Naive thymus-derived CD4-positive, alpha-beta T cell (primary cell): Measurements from ENCODE around the gene SETD5. TPM values are rescaled to one million over a fixed set of nuclear protein-coding genes. Genes with fewer than 3 reads are reported as not detected.

ENCODE experiments used
- ATAC-seq: fragments of 150-1000 bp; cut with Tn5 transposase; 2 replicates; pipeline ENCODE4 v1.10.0; 2021; ENCODE audit warnings: mild to moderate bottlenecking, moderate library complexity
- CTCF ChIA-PET: fragments of 350-600 bp; sonication (Branson Sonifier 250); formaldehyde crosslinking; loops from one replicate; lab custom pipeline; 2021; ENCODE audit warnings: antibody characterized with exemption; lab: Charles Lee
- POLR2A ChIA-PET: fragments of 350-600 bp; sonication (Branson Sonifier 250); formaldehyde crosslinking; loops from one replicate; lab custom pipeline; 2021; ENCODE audit warnings: antibody characterized with exemption, inconsistent platforms; lab: Charles Lee
- DNase-seq, 9 donors: peaks; one replicate each; pipeline versions ENCODE4 v3.0.0 to v3.0.0-alpha.2; 2020 to 2022; ENCODE audit warnings: mixed read lengths in 1 of 9
- H3K27ac ChIP-seq: one replicate; pipeline ENCODE4 v1.7.0; 2013; ENCODE audit warnings: mild to moderate bottlenecking, low read depth, low read length, moderate library complexity
- H3K27me3 ChIP-seq, 2 donors: one replicate each; pipeline ENCODE4 v1.7.0; 2013; ENCODE audit warnings: low read length in 2 of 2, mild to moderate bottlenecking in 2 of 2, moderate library complexity in 2 of 2; ENCODE audit not compliant: control insufficient read depth in 2 of 2, insufficient read depth in 2 of 2
- H3K36me3 ChIP-seq, 3 experiments: 1 replicate in 2 of 3; 2 replicates in 1 of 3; pipeline ENCODE4 v1.7.0; 2013; ENCODE audit warnings: low read length in 3 of 3, mild to moderate bottlenecking in 3 of 3, moderate library complexity in 1 of 3; ENCODE audit not compliant: insufficient read depth in 3 of 3, control insufficient read depth in 2 of 3
- H3K4me1 ChIP-seq, 2 donors: one replicate each; pipeline ENCODE4 v1.7.0; 2013; ENCODE audit warnings: low read length in 2 of 2, mild to moderate bottlenecking in 2 of 2, moderate library complexity in 1 of 2; ENCODE audit not compliant: control insufficient read depth in 2 of 2, insufficient read depth in 2 of 2
- H3K4me3 ChIP-seq: 2 replicates; pipeline ENCODE4 v1.7.0; 2013; ENCODE audit warnings: mild to moderate bottlenecking, low read length
- H3K9me3 ChIP-seq, 3 experiments: 1 replicate in 2 of 3; 2 replicates in 1 of 3; pipeline ENCODE4 v1.7.0; 2013; ENCODE audit warnings: low read length in 3 of 3; ENCODE audit not compliant: control insufficient read depth in 2 of 3
- H3K27ac Mint-ChIP-seq, 9 donors: one replicate each; pipeline ENCODE4 v1.8.0; 2020 to 2022; ENCODE audit warnings: mixed read lengths in 9 of 9, mild to moderate bottlenecking in 8 of 9, moderate library complexity in 5 of 9, inconsistent platforms in 2 of 9
- H3K27me3 Mint-ChIP-seq, 5 donors: one replicate each; pipeline ENCODE4 v1.8.0; 2021 to 2022; ENCODE audit warnings: mixed read lengths in 5 of 5, mild to moderate bottlenecking in 1 of 5
- H3K36me3 Mint-ChIP-seq, 5 donors: one replicate each; pipeline ENCODE4 v1.8.0; 2020 to 2022; ENCODE audit warnings: mixed read lengths in 5 of 5, mild to moderate bottlenecking in 3 of 5, inconsistent platforms in 1 of 5
- H3K4me1 Mint-ChIP-seq, 7 donors: one replicate each; pipeline ENCODE4 v1.8.0; 2020 to 2022; ENCODE audit warnings: mixed read lengths in 7 of 7, mild to moderate bottlenecking in 3 of 7, inconsistent platforms in 1 of 7
- H3K4me3 Mint-ChIP-seq, 10 donors: one replicate each; pipeline ENCODE4 v1.8.0; 2020 to 2022; ENCODE audit warnings: mild to moderate bottlenecking in 10 of 10, mixed read lengths in 10 of 10, moderate library complexity in 6 of 10, inconsistent platforms in 2 of 10
- H3K9me3 Mint-ChIP-seq, 11 donors: one replicate each; pipeline ENCODE4 v1.8.0; 2020 to 2022; ENCODE audit warnings: mixed read lengths in 11 of 11, mild to moderate bottlenecking in 4 of 11, inconsistent platforms in 1 of 11, moderate library complexity in 1 of 11
- intact Hi-C, 2 donors: fragments of 100-400 bp; cut with micrococcal nuclease; formaldehyde crosslinking; loops; one replicate each; pipeline ENCODE4 v1.15.1; 2023
- polyA plus RNA-seq, 2 donors: library from polyadenylated mRNA; unstranded; fragments of 300-500 nt; fragmentation: Illumina TruSeq; gene quantifications; one replicate each; pipeline ENCODE4 v1.2.3, GENCODE V29; 2021
- total RNA-seq, 6 experiments: library from RNA in 5 of 6; stranded (reverse) in 5 of 6; gene quantifications; 1 replicate in 5 of 6; 2 replicates in 1 of 6; pipeline ENCODE4 v1.2.3 and lab custom pipeline; 2021 to 2026

The SETD5 gene
- total RNA-seq = 100 to 1,000 TPM; 120 to 157 (median 153) TPM
- 10 to 100 TPM; 28.7 to 49.4 TPM for polyA plus RNA-seq
- total RNA-seq (lab: John Stamatoyannopoulos, UW) = 168 reads per million, percentile 91 among the genes with 10 or more reads in this experiment

- H3K9me3 ChIP-seq = no peaks in the 10 kb centered on the region
- H3K9me3 Mint-ChIP-seq = peaks cover 0 to 7% (median 0%) of the 10 kb centered on the region in 11 donors
- peak within 1 kb of the TSS; percentile 92 for H3K27ac ChIP-seq
- peaks cover 4 to 24% (median 6%) of the 10 kb centered on the region in 5 donors for H3K36me3 Mint-ChIP-seq
- no peaks in the 10 kb centered on the region for H3K27me3 ChIP-seq
- intact Hi-C loops = loop anchor here (1.0 to 10.0 kb wide), 11 partner anchors 26 to 924 kb away; partner anchors contain the start of genes TATDN2 (in 2 of the 2), BRK1 (in 1 of the 2), BRPF1 (in 1 of the 2) and CRELD1 (in 1 of the 2)
- H3K36me3 ChIP-seq = peaks cover 0 to 9% (median 6%) of the 10 kb centered on the region in 3 experiments
- peak; percentile 76 for ATAC-seq
- H3K4me3 Mint-ChIP-seq = peak within 1 kb of the TSS; percentile 89 to 100 (median 98)
- POLR2A ChIA-PET = interaction anchor here (0.8 to 6.4 kb wide), 23 partner anchors 9 to 845 kb away, joined by 3 to 150 read pairs (median 6); partner anchors contain the start of genes ARPC4, BRPF1, MTMR14 and OGG1
- peak within 1 kb of the TSS; percentile 90 to 100 (median 98) for H3K27ac Mint-ChIP-seq
- CTCF ChIA-PET = interaction anchor here (1.0 to 2.0 kb wide), 2 partner anchors 13 to 35 kb away, joined by 3 to 10 read pairs; partner anchors contain the start of gene THUMPD3
- peaks cover 49 to 60% of the 10 kb centered on the region in 2 donors for H3K4me1 ChIP-seq
- peaks cover 0 to 2% (median 0%) of the 10 kb centered on the region in 5 donors for H3K27me3 Mint-ChIP-seq
- DNase-seq = peak; percentile 98 to 100 (median 99)
- peak within 1 kb of the TSS; percentile 88 for H3K4me3 ChIP-seq
- peaks cover 60 to 80% (median 75%) of the 10 kb centered on the region in 7 donors for H3K4me1 Mint-ChIP-seq
Measured at GRCh38 chr3:9397332-9397905, at the start of gene SETD5. TSS of gene SETD5 (plus strand) at chr3:9397615. CDS start at chr3:9428939, 31,324 bp downstream.

DNA sequence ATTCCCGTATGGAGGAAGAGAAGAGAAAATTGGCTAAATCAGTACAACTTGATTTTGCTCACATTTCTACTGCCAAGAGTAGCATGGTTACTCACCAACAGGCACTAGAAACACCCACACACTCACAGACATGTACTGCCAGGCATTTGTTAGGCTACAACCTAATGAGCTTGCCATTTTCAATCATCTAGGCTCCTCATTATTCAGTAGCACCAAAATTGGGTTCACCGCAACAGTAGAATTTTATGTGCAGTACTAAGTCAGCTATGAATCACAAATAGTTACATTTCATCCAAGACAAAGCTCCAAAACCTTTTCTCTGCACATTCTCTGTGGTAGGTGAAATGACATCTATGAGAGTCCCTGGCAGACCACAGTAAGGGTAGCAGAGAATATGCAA is 49.5 kb upstream of the SETD5 start:
- POLR2A ChIA-PET = no interaction called here
- Histone ChIP-seq H3K4me3 (no peak overlapping the region), H3K36me3 (no peaks in the 10 kb centered on the region), H3K27ac (no peak overlapping the region), H3K27me3 (no peaks in the 10 kb centered on the region), H3K9me3 (no peaks in the 10 kb centered on the region), H3K4me1 (no peaks in the 10 kb centered on the region)
- Mint-ChIP-seq H3K4me3 (no peak overlapping the region), H3K4me1 (peaks cover under 1 to 3% (median under 1%) of the 10 kb centered on the region in 7 donors), H3K27me3 (no peaks in the 10 kb centered on the region), H3K9me3 (no peaks in the 10 kb centered on the region), H3K27ac (no peak overlapping the region), H3K36me3 (peaks cover 0 to 4% (median 0%) of the 10 kb centered on the region in 5 donors)
- ATAC-seq (no peak), DNase-seq (no peak)
- intact Hi-C loops = no loop called here
- CTCF ChIA-PET = interaction anchor here (0.8 kb wide), 1 partner anchor 156 kb away, joined by 4 read pairs; no protein-coding TSS in a partner anchor

- ATAC-seq (no peak), DNase-seq (no peak)
- peaks cover 4 to 5% (median 5%) of the 10 kb centered on the region in 7 donors for H3K4me1 Mint-ChIP-seq
- H3K27me3 ChIP-seq = no peaks in the 10 kb centered on the region
- no peaks in the 10 kb centered on the region for H3K9me3 Mint-ChIP-seq
- no peaks in the 10 kb centered on the region for H3K36me3 ChIP-seq
- no peak overlapping the region for H3K4me3 ChIP-seq
- intact Hi-C loops = loop anchor here in 1 of 2 donors (10.0 kb wide), 1 partner anchor 975 kb away; the partner anchor contains the start of gene SEC13
- POLR2A ChIA-PET = no interaction called here
- no peak overlapping the region for H3K4me3 Mint-ChIP-seq
- no peaks in the 10 kb centered on the region for H3K27me3 Mint-ChIP-seq
- CTCF ChIA-PET = interaction anchor here (0.5 kb wide), 1 partner anchor 9 kb away, joined by 3 read pairs; no protein-coding TSS in a partner anchor
- H3K9me3 ChIP-seq = no peaks in the 10 kb centered on the region
- no peaks in the 10 kb centered on the region for H3K4me1 ChIP-seq
- no peak overlapping the region for H3K27ac ChIP-seq
- no peak overlapping the region for H3K27ac Mint-ChIP-seq
- H3K36me3 Mint-ChIP-seq = peaks cover 0 to 4% (median 0%) of the 10 kb centered on the region in 5 donors
Measured at GRCh38 chr3:9349321-9350117, 47.9 kb upstream of the SETD5 start.

DNA sequence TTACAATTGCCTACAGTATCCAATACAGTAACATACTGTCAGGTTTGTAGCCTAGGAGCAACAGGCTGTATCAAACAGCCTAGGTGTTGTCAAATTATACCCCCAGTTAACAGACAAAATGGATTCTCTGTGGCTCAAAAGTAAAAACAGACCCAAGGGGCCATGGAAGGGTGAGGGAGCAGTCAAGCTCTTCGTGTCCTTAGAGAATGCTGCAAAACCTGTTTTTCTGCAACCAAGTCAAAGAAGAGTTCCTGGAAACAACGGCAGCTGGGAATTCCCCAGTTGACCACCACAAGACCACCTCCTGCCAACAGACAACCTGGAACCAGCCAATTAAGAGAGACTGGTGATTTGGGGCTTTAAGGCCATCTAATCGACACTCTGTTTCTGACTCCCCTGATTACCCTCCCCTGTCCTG is 45.7 kb upstream of the SETD5 start:
- no peak for ATAC-seq
- Histone ChIP-seq H3K4me1 (no peaks in the 10 kb centered on the region), H3K9me3 (no peaks in the 10 kb centered on the region), H3K27ac (no peak overlapping the region), H3K4me3 (no peak overlapping the region), H3K27me3 (no peaks in the 10 kb centered on the region), H3K36me3 (no peaks in the 10 kb centered on the region)
- H3K27me3 Mint-ChIP-seq = no peaks in the 10 kb centered on the region
- CTCF ChIA-PET = interaction anchor here (0.8 kb wide), 1 partner anchor 85 kb away, joined by 4 read pairs; no protein-coding TSS in a partner anchor
- no peak overlapping the region for H3K27ac Mint-ChIP-seq
- no peak for DNase-seq
- peaks cover 4 to 13% (median 5%) of the 10 kb centered on the region in 7 donors for H3K4me1 Mint-ChIP-seq
- H3K36me3 Mint-ChIP-seq = peaks cover 0 to 4% (median 0%) of the 10 kb centered on the region in 5 donors
- intact Hi-C loops = loop anchor here (2.0 to 10.0 kb wide), 3 partner anchors 107 to 973 kb away; partner anchors contain the start of gene SEC13 (in 1 of the 2)
- no peak overlapping the region for H3K4me3 Mint-ChIP-seq
- POLR2A ChIA-PET = no interaction called here
- H3K9me3 Mint-ChIP-seq = no peaks in the 10 kb centered on the region

DNA sequence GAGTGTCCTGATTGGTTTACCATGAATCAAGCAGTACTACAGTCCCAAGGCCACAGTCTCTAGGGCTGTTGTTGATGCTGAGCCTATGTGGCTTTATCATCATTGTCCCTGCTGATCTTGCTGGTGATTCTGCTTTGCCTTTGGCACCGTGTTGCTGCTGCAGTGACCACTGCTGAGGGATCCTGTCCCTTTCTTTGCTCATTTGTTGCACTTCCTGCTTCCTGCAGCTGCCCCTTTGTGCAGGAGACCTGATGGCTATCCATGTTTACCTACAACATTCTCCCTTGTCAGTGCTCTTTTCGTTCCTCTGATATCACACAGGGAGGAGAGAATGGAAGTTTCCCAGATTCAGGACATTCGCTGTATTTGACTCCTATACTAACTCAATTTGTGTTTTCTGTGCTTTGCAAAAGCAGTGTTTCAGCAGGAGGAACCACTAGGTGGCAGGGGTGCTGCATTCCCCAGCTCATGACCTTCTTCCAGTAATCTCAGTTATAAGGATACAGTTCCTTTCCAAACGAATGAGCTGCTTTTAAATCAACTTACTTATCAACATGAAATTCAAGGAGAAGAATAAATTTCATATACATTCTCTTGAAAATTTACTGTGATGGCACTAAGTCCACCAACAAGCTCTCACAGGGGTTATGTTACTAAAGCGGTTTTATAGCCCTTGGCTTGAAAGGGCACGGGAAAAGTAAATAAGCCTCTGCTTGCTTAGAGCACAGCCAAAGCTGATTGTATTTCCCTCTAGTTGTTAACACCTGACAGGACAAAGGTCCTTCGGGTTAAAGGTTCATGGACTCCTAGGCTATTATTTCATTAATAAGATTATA is 44.3 kb upstream of the SETD5 start:
- Mint-ChIP-seq H3K36me3 (peaks cover 0 to 2% (median 0%) of the 10 kb centered on the region in 5 donors), H3K27ac (peak overlapping the region in 2 of 9 donors; percentile 13 to 17), H3K4me1 (peaks cover 4 to 13% (median 5%) of the 10 kb centered on the region in 7 donors), H3K9me3 (no peaks in the 10 kb centered on the region), H3K4me3 (no peak overlapping the region), H3K27me3 (peaks cover 0 to under 1% (median 0%) of the 10 kb centered on the region in 5 donors)
- H3K9me3 ChIP-seq = no peaks in the 10 kb centered on the region
- H3K27me3 ChIP-seq = no peaks in the 10 kb centered on the region
- H3K27ac ChIP-seq = no peak overlapping the region
- no peaks in the 10 kb centered on the region for H3K36me3 ChIP-seq
- ATAC-seq (peak; percentile 85), DNase-seq (peak; percentile 21 to 57 (median 51))
- H3K4me3 ChIP-seq = no peak overlapping the region
- no peaks in the 10 kb centered on the region for H3K4me1 ChIP-seq
- ChIA-PET POLR2A (interaction anchor here (0.9 to 1.2 kb wide), 2 partner anchors 10 to 47 kb away, joined by 4 to 12 read pairs; partner anchors contain the start of gene THUMPD3), CTCF (interaction anchor here (0.6 to 1.9 kb wide), 13 partner anchors 9 to 380 kb away, joined by 3 to 15 read pairs (median 3); partner anchors contain the start of gene THUMPD3)
- intact Hi-C loops = loop anchor here (1.0 to 10.0 kb wide), 9 partner anchors 9 to 972 kb away; partner anchors contain the start of genes MTMR14 (in 1 of the 2) and SEC13 (in 1 of the 2)
